B cell (primary cell): ENCODE measurements around the gene USP22. TPM values are rescaled to one million over a fixed set of nuclear protein-coding genes. Genes with fewer than 3 reads are reported as not detected.

Experiments
- ATAC-seq: fragments of 200-7000 bp; cut with Tn5 transposase; one replicate; pipeline ENCODE4 v1.10.0; 2021; ENCODE audit warnings: low read depth, mild to moderate bottlenecking, moderate number of reproducible peaks, moderate library complexity
- CTCF ChIA-PET: fragments of 350-600 bp; sonication (Branson Sonifier 250); formaldehyde crosslinking; loops from one replicate; lab custom pipeline; 2021; ENCODE audit warnings: antibody characterized with exemption, inconsistent platforms; lab: Charles Lee
- POLR2A ChIA-PET: fragments of 350-600 bp; sonication (Branson Sonifier 250); formaldehyde crosslinking; loops from one replicate; lab custom pipeline; 2021; ENCODE audit warnings: antibody characterized with exemption; lab: Charles Lee
- DNase-seq: peaks from one replicate; pipeline ENCODE4 v3.0.0; 2013
- H2AFZ ChIP-seq: 2 replicates; pipeline ENCODE4 v1.6.1; 2012; ENCODE audit warnings: mild to moderate bottlenecking, low read depth, low read length; ENCODE audit not compliant: insufficient read depth, poor library complexity, severe bottlenecking
- H3K27ac ChIP-seq, 2 donors: 1 replicate in 1 of 2; 2 replicates in 1 of 2; pipeline ENCODE4 v1.5.1; 2012 to 2013; ENCODE audit warnings: low read length in 2 of 2, mild to moderate bottlenecking in 2 of 2, moderate library complexity in 1 of 2
- H3K27me3 ChIP-seq, 4 experiments: fragments of 200-600 bp in 1 of 4; sonication (generic) in 1 of 4; replicated peaks in 1 of 4; 1 replicate in 2 of 4; 2 replicates in 2 of 4; pipeline versions ENCODE4 v1.6.1 to v1.7.0; 2013 to 2016; ENCODE audit warnings: low read length in 3 of 4, mild to moderate bottlenecking in 2 of 4, mixed read lengths in 1 of 4, moderate library complexity in 1 of 4; ENCODE audit not compliant: insufficient read depth in 4 of 4, control insufficient read depth in 3 of 4; ENCODE audit errors: control extremely low read depth in 1 of 4
- H3K36me3 ChIP-seq, 2 experiments: replicated peaks in 1 of 2; 1 replicate in 1 of 2; 2 replicates in 1 of 2; pipeline versions ENCODE4 v1.6.1 to v1.7.1; 2013; ENCODE audit warnings: low read length in 1 of 2; ENCODE audit not compliant: insufficient read depth in 2 of 2, control insufficient read depth in 1 of 2; ENCODE audit errors: control extremely low read depth in 1 of 2, extremely low read depth in 1 of 2
- H3K4me1 ChIP-seq, 2 donors: fragments of 200-600 bp in 1 of 2; sonication (generic) in 1 of 2; 1 replicate in 1 of 2; 2 replicates in 1 of 2; pipeline versions ENCODE4 v1.5.1 to v1.6.1; 2013 to 2017; ENCODE audit warnings: low read length in 2 of 2; ENCODE audit not compliant: control insufficient read depth in 2 of 2, insufficient read depth in 2 of 2
- H3K4me2 ChIP-seq: replicated peaks from 2 replicates; pipeline ENCODE3; 2012; ENCODE audit warnings: mild to moderate bottlenecking, low read depth, low read length; ENCODE audit not compliant: poor library complexity, severe bottlenecking
- H3K4me3 ChIP-seq, 5 experiments: fragments of 200-600 bp in 1 of 5; sonication (generic) in 1 of 5; 1 replicate in 3 of 5; 2 replicates in 2 of 5; pipeline versions ENCODE4 v1.5.1 to v1.7.0; 2011 to 2016; ENCODE audit warnings: low read length in 4 of 5, mild to moderate bottlenecking in 4 of 5, low read depth in 2 of 5, control low read depth in 1 of 5, moderate library complexity in 1 of 5; ENCODE audit not compliant: insufficient read depth in 1 of 5; ENCODE audit errors: control extremely low read depth in 1 of 5, extremely low read depth in 1 of 5
- H3K79me2 ChIP-seq: fragments of 200-600 bp; sonication (generic); one replicate; pipeline ENCODE4 v1.6.0; 2016; ENCODE audit warnings: low read length; ENCODE audit not compliant: control insufficient read depth, insufficient read depth
- H3K9ac ChIP-seq: fragments of 200-600 bp; sonication (generic); 2 replicates; pipeline ENCODE4 v1.6.1; 2017; ENCODE audit warnings: mild to moderate bottlenecking, low read length, moderate library complexity
- H3K9me3 ChIP-seq, 3 donors: one replicate each; pipeline versions ENCODE4 v1.6.1 to v1.7.1; 2013; ENCODE audit warnings: low read length in 2 of 3; ENCODE audit not compliant: control insufficient read depth in 2 of 3, insufficient read depth in 1 of 3; ENCODE audit errors: control extremely low read depth in 1 of 3
- H4K20me1 ChIP-seq: 2 replicates; pipeline ENCODE4 v1.6.0; 2012; ENCODE audit warnings: mild to moderate bottlenecking, low read length; ENCODE audit not compliant: insufficient read depth, control insufficient read depth, poor library complexity, severe bottlenecking
- H3K27ac Mint-ChIP-seq: one replicate; pipeline ENCODE4 v1.8.0; 2021; ENCODE audit warnings: mixed read lengths
- H3K27me3 Mint-ChIP-seq: one replicate; pipeline ENCODE4 v1.8.0; 2021; ENCODE audit warnings: mixed read lengths
- H3K4me1 Mint-ChIP-seq: one replicate; pipeline ENCODE4 v1.8.0; 2021; ENCODE audit warnings: mixed read lengths
- H3K4me3 Mint-ChIP-seq: one replicate; pipeline ENCODE4 v1.8.0; 2021; ENCODE audit warnings: mixed read lengths
- H3K9me3 Mint-ChIP-seq: one replicate; pipeline ENCODE4 v1.8.0; 2022; ENCODE audit warnings: mixed read lengths; ENCODE audit not compliant: insufficient read depth
- EZH2 ChIP-seq: IDR thresholded peaks from 2 replicates; pipeline ENCODE4 v1.6.1; 2012; ENCODE audit warnings: borderline replicate concordance, low read depth, mild to moderate bottlenecking, moderate library complexity, low read length; ENCODE audit not compliant: insufficient read depth, poor library complexity, severe bottlenecking
- WGBS: methylation state at CpG from one replicate; pipeline ENCODE4 v1.1.5; 2013; ENCODE audit warnings: missing lambda C conversion rate; ENCODE audit not compliant: insufficient coverage; 5-methylcytosine and 5-hydroxymethylcytosine counted together
- intact Hi-C: fragments of 100-400 bp; cut with micrococcal nuclease; formaldehyde crosslinking; loops from one replicate; pipeline ENCODE4 v1.10.0; 2022
- polyA plus RNA-seq: library from polyadenylated mRNA; depleted of rRNA; stranded (reverse); fragments of >200 nt; gene quantifications from 2 replicates; pipeline ENCODE4 v1.2.3, GENCODE V29; 2012
- total RNA-seq, 2 donors: library from RNA; stranded (reverse); fragments of 120-200 nt in 1 of 2; gene quantifications; 1 replicate in 1 of 2; 2 replicates in 1 of 2; pipeline versions ENCODE4 v1.2.3 to v1.2.4, GENCODE V29; 2013 to 2022
- TF ChIP-seq, protein P1 (sequence below): fragments of 200-600 bp; IDR thresholded peaks from one replicate; pipeline ENCODE4 v1.8.0; 2022; ENCODE audit warnings: antibody characterized with exemption, mild to moderate bottlenecking

The USP22 gene
- total and polyA plus RNA-seq, 2 donors (not counting 1 experiment from before 2014, with no cell fraction given), result 74.3 to 167 TPM

DNA sequence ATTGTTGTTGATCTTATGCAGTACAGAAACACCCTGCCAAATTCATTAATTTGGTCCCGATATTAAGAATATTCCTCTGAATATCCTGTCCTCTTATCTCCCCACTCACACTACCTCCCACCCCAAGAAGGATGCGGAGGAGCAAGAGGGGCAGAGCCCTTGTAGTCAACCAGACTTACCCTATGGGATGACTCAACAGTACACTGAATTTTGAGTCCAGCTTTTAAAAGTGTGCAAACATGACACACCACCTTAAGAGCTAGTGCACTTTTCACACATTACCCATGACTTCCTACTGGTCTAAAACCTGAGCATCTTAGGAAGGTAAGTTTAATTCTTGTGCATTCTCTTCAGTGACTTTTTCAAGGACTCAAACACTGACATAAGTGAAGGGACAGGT, 9.5 kb downstream of the USP22 start:
- ATAC-seq, result no peak
- peak overlapping the region; percentile 74 for H3K4me3 Mint-ChIP-seq
- intact Hi-C loops, result no loop called here

DNA sequence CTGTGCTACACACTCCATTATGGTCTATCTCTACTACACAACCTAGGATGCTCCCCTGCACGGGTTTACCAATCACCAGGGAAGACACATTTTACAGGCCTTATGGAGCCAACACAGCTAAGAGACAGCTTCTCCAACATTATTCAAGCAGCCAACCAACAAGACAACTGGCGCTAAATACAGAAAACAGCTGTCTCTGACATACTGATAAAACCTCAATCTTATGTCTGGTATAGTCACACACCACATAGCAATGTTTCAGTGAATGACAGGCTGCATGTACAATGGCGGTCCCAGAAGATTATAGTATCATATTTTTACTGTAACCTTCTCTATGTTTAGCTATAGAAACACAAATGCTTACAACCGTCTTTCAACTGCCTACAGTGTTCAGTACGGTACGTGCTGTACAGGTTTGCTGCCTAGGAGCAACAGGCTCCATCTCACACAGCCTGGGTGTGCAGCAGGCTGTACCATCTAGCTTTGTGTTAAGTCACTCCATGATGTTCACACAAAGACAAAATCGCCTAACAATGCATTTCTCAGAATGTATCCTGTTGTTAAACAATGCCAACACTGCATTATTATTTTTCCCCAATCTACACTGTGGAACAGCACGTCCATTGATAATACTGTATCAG, 10.9 kb downstream of the USP22 start:
- H3K4me3 Mint-ChIP-seq, result peak overlapping the region; percentile 19
- intact Hi-C loops, result no loop called here
- POLR2A ChIA-PET, result interaction anchor here (0.6 kb wide), 1 partner anchor 72 kb away, joined by 3 read pairs; no protein-coding TSS in a partner anchor

More for the DNA sequence above, 9.5 kb downstream of the USP22 start:
- POLR2A ChIA-PET, result no interaction called here
- Histone ChIP-seq H3K4me2 (peak overlapping the region; percentile 82), H2AFZ (no peak overlapping the region), H3K9ac (peak overlapping the region; percentile 65), H3K4me1 (peaks cover 71 to 73% of the 10 kb centered on the region in 2 donors), H3K79me2 (peaks cover 100% of the 10 kb centered on the region), H4K20me1 (peaks cover 97% of the 10 kb centered on the region), H3K27ac (peak overlapping the region; percentile 89 to 96), H3K4me3 (no peak overlapping the region), H3K36me3 (peaks cover 12 to 14% of the 10 kb centered on the region in 2 experiments), H3K27me3 (no peaks in the 10 kb centered on the region), H3K9me3 (no peaks in the 10 kb centered on the region)
- peak overlapping the region; percentile 60 for H3K27ac Mint-ChIP-seq
- no peak for DNase-seq
- TF ChIP-seq EZH2, result no peak
- TF ChIP-seq, protein P1, sequence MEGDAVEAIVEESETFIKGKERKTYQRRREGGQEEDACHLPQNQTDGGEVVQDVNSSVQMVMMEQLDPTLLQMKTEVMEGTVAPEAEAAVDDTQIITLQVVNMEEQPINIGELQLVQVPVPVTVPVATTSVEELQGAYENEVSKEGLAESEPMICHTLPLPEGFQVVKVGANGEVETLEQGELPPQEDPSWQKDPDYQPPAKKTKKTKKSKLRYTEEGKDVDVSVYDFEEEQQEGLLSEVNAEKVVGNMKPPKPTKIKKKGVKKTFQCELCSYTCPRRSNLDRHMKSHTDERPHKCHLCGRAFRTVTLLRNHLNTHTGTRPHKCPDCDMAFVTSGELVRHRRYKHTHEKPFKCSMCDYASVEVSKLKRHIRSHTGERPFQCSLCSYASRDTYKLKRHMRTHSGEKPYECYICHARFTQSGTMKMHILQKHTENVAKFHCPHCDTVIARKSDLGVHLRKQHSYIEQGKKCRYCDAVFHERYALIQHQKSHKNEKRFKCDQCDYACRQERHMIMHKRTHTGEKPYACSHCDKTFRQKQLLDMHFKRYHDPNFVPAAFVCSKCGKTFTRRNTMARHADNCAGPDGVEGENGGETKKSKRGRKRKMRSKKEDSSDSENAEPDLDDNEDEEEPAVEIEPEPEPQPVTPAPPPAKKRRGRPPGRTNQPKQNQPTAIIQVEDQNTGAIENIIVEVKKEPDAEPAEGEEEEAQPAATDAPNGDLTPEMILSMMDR, result no peak
- no peaks in the 10 kb centered on the region for H3K9me3 Mint-ChIP-seq
- 75% methylated on average over 1 of the region's 2 CpGs for WGBS
- CTCF ChIA-PET, result interaction anchor here (0.6 to 2.2 kb wide), 6 partner anchors 8 to 86 kb away, joined by 3 to 8 read pairs (median 4); partner anchors contain the start of gene USP22
- peaks cover 87% of the 10 kb centered on the region for H3K4me1 Mint-ChIP-seq
- H3K27me3 Mint-ChIP-seq, result no peaks in the 10 kb centered on the region

More for the DNA sequence above, 10.9 kb downstream of the USP22 start:
- DNase-seq (no peak), ATAC-seq (no peak)
- peaks cover 61 to 63% of the 10 kb centered on the region in 2 donors for H3K4me1 ChIP-seq
- H3K27ac ChIP-seq, result no peak overlapping the region
- H3K27ac Mint-ChIP-seq, result no peak overlapping the region
- TF ChIP-seq EZH2, result no peak
- TF ChIP-seq, protein P1, result no peak
- H3K9ac ChIP-seq, result no peak overlapping the region
- H4K20me1 ChIP-seq, result peaks cover 99% of the 10 kb centered on the region
- H3K9me3 ChIP-seq, result no peaks in the 10 kb centered on the region
- H3K4me3 ChIP-seq, result no peak overlapping the region
- peaks cover 19 to 20% of the 10 kb centered on the region in 2 experiments for H3K36me3 ChIP-seq
- H3K27me3 ChIP-seq, result no peaks in the 10 kb centered on the region
- no peaks in the 10 kb centered on the region for H3K9me3 Mint-ChIP-seq
- H3K27me3 Mint-ChIP-seq, result no peaks in the 10 kb centered on the region
- CTCF ChIA-PET, result no interaction called here
- peaks cover 100% of the 10 kb centered on the region for H3K79me2 ChIP-seq
- 78% methylated on average over 7 of the region's 8 CpGs for WGBS
- no peak overlapping the region for H2AFZ ChIP-seq
- H3K4me1 Mint-ChIP-seq, result peaks cover 81% of the 10 kb centered on the region
- H3K4me2 ChIP-seq, result no peak overlapping the region
